HepG2 (cell line): ENCODE results near the gene BACH2.

Experiments used
- CTCF ChIP-seq: sonication (generic); formaldehyde crosslinking; IDR thresholded peaks from 2 replicates; pipeline ENCODE4 v1.5.0; 2020; ENCODE audit warnings: mild to moderate bottlenecking, missing genetic modification reagents, moderate library complexity
- EZH2 ChIP-seq: conservative IDR thresholded peaks from 2 replicates; pipeline ENCODE4 v1.6.1; 2012; ENCODE audit warnings: mild to moderate bottlenecking, low read depth, low read length, moderate library complexity
- MYNN ChIP-seq: sonication (generic); formaldehyde crosslinking; IDR thresholded peaks from 2 replicates; pipeline ENCODE4 v1.4.0; 2020; ENCODE audit warnings: mild to moderate bottlenecking, low read depth, missing genetic modification reagents
- NCOR1 ChIP-seq: fragments of 200-600 bp; sonication (generic); IDR thresholded peaks from 2 replicates; pipeline ENCODE4 v1.7.0; 2017; ENCODE audit warnings: antibody characterized with exemption, low read length, borderline replicate concordance
- RBFOX2 ChIP-seq: fragments of 200-400 bp; formaldehyde crosslinking; IDR thresholded peaks from 2 replicates; pipeline ENCODE4 v1.6.1; 2017; ENCODE audit warnings: low read depth, mild to moderate bottlenecking, low read length
- SRF ChIP-seq: IDR thresholded peaks from 2 replicates; pipeline ENCODE4 v1.6.1; 2011; ENCODE audit warnings: mild to moderate bottlenecking, low read depth, low read length, moderate library complexity
- ZNF17 ChIP-seq: sonication (generic); formaldehyde crosslinking; IDR thresholded peaks from 2 replicates; pipeline ENCODE4 v1.5.0; 2020; ENCODE audit warnings: mild to moderate bottlenecking, missing genetic modification reagents
- ZNF331 ChIP-seq: sonication (generic); formaldehyde crosslinking; IDR thresholded peaks from 2 replicates; pipeline ENCODE4 v1.4.0; 2020; ENCODE audit warnings: missing genetic modification reagents
- ZNF350 ChIP-seq: sonication (generic); formaldehyde crosslinking; IDR thresholded peaks from 2 replicates; pipeline ENCODE4 v1.4.0; 2020; ENCODE audit warnings: mild to moderate bottlenecking, low read depth, missing genetic modification reagents, borderline replicate concordance

- no peak for TF ChIP-seq ZNF17 (CRISPR knock-in tag)
- no peak for TF ChIP-seq EZH2
- no peak for TF ChIP-seq MYNN (CRISPR knock-in tag)
- TF ChIP-seq NCOR1 = no peak
- no peak for TF ChIP-seq ZNF331 (CRISPR knock-in tag)
- TF ChIP-seq CTCF = no peak
- no peak for TF ChIP-seq SRF
- no peak for TF ChIP-seq RBFOX2
- no peak for TF ChIP-seq ZNF350 (CRISPR knock-in tag)
Observed at GRCh38 chr6:90272895-90273294, 23.7 kb downstream of the BACH2 start.
